ENCODE results near the gene CUL5.
A peak's percentile ranks its signal among the peaks of the same experiment; 100 is the strongest.
"Not testable (repeated sequence)": the region's sequence is repeated elsewhere in the genome, so short reads cannot be mapped to it uniquely, and the experiment has no call there.

Gene CUL5

DNA sequence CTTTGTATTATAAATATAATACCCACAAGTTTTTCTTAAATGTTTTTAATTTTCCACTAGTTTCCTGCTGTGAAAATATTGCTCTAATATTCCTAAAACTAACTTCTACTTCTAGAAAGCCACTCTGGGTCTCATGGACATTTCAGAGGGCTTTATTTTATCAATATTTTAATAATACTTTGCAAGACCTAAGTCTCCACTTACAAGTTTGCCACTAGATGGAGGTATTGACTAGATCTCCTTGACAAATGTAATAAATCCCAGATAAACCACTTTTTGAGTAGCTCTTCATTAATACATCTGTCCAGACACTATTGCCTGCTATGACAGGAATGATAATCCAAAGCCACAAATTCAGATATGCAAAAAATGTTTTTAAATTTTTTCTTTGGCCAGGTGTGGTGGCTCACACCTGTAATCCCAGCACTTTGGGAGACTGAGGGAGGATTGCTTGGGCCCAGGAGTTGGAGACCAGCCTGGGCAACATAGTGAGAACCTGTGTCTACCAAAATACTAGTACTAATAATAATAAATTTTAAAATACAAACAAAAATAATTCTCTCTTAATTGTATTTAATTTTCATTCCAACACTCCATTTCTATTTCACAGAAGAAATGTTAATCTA is 109.2 kb downstream of the CUL5 start:
- no peak for DNase-seq

DNA sequence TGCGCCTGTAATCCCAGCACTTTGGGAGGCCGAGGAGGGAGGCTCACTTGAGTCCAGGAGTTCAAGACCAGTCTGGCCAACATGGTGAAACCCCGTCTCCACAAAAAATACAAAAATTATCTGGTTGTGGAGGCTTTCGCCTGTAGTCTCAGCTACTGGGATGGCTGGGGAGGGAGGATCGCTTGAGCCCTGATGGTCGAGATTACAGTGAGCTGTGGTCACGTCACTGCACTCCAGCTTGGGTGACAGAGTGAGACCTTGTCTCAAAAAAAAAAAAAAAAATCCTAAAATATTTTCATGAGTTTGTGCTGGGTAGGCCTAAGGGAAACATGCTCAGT is 112.2 kb downstream of the CUL5 start:
- DNase-seq = not testable (repeated sequence)

DNA sequence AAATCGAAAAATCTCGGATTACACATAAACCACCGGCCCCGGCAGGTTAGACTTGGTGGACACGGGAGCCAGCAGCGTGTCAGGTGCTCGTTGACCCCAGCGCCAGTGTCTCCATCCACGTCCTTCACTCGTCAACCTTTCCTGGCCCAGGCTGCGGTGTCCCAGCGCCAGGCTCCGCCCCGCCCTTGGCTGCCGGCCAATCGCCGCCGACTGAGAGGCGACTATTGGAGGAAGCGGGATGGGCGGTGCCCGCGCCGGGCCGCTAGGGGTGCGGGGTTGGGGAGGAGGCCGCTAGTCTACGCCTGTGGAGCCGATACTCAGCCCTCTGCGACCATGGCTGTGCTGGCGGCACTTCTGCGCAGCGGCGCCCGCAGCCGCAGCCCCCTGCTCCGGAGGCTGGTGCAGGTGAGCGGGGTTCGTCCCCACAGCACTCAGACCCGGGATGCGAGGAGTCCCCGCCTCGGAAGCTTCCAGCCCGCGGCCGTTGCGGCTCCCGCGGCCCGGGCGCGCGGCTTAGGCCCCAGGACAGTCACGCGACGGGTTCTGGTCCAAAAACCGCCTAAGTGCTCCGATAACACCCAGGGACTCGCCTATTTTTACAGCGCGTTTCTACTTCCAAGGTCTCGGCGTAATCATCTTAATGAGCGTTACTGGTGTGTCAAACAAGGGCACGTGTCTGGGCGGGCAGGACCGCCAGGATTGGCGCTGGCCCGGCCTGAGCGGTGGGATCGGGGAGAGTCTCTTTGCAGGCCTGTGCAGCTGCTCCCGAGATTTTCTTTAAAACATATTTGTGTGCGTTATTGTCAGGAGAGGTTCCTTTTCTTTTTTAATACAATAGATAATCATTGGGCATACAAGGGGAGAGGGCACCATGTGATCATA is 112.8 kb downstream of the CUL5 start, which contains the start of gene ACAT1:
Gene ACAT1 (plus strand): TSS at position 294 of the 882 bp plus-strand sequence. CDS start 40 bp downstream, at position 334.
- peak; percentile 91 for DNase-seq

DNA sequence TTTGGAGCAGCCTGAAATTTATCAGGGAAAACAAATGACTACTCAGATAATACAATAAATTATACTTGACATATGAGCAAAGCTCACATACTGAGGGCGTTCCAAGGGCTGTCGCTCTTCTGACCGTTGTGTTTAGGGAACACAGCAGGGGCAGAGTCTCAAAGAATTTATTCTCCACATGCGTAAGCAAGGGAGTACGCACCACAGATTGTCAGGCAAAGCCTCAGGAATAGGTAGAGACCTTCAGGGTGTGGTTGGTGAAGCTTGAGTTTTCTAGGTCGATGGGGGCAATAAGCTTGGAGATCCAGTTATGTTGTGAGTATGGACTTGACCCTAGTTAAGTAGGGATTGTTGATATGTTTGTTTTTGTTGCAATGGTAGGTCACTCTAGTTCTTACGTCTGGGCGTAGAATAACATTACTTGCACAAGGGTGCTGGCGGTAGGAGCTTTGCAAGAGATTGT is 113.5 kb downstream of the CUL5 start:
- no peak for DNase-seq

DNA sequence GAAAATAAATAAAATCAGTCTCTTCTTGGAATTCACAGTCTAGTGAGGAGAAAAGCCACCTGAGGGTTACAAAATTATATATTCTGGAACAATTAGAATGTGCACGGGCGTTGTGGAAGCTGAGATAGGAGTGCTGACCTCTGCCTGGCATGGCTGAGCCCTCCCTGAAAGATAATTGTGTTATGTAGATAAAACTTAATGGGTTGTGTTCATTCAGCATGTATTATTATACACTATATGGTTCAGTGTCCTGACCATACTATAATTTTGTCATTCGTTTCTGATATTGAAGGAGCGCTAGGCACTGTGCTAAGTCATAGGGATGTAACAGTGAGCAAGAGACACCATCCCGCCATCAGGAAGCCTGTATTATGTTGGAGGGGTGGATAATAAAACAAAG is 116.4 kb downstream of the CUL5 start:
- no peak for DNase-seq

DNA sequence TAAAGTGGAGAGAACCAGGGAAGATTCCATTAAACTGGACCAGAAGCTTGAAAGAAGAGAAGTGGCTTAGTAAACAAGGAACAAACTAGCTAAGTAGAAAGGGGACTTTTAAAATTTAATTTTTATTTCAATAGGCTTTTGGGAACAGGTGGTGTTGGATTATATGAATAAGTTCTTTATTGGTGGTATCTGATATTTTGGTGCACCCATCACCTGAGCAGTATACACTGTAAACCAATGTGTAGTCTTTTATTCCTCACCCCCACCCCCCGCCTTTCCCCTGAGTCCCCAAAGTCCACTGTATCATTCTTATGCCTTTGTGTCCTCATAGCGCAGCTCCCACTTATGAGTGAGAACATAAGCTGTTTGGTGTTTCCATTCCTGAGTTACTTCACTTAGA is 120.1 kb downstream of the CUL5 start:
- DNase-seq = no peak

DNA sequence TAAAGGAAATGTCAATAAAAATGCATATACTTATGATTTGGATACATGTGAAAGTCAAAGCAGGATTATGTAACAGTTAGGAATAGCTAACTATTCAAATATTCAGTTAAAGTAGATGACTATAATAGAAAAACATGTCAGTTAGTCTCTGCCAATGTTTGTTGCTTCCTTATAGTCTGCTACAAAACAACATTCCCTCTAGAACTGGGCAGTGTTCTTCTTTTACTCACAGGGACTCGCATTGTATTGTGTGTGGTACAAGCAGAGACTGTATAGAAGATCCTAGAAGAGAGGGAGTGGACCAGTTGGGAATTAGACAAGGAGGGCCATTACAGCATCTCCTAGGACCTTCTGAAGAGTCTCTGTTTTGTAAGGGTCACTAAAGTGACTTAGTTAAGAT is 123.3 kb downstream of the CUL5 start:
- no peak for DNase-seq

DNA sequence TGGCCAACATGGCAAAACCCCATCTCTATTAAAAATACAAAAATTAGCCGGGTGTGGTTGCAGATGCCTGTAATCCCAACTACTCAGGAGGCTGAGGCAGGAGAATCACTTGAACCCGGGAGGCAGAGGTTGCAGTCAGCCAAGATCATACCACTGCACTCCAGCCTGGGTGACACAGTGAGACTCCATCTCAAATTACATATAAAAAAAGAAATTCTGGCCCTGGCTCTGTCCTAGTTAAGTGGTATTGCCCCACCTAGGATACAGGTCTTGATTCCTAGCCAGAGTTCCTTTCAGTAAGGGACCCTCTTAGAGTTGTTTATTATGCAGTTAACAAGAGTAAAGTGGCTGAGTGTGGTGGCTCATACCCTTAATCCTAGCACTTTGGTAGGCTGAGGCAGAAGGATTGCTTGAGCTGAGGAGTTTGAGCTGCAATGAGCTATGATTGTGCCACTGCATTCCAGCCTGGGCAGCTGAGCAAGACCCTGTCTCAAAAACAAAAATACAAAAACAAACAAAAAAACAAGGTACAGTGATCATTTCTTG is 124.4 kb downstream of the CUL5 start:
- not testable (repeated sequence) for DNase-seq

DNA sequence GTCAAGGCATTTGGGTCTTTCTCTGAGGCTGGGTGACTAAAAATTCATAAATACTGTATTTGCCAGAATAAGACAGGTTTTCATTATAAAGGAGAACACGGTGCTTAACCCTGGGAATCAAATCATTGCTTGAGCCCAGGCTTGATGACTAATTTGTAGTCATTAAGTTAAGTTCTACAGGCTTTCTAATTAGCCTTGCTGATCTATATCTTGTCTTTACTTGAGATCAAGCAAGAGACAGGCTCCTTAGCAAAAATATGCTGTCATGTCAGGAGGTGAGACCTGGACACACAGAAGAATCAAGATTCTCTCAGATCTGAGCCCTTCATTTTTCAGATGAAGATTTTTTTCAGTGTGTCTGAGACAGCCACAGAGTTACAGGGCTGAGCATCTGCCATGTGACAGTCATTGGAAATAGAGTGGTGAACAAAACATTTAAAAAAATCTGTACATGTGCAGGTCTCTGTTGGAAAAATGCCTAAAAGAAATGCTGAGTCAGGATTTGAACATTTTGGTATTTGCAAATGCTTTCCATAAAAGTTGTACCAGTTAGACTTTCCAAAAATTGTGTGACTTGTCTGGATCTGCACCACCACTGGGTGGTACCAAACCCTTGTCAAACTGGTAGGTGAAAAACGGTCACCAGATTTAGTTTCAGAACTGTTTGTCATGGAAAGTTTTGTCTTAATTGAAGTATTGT is 127.3 kb downstream of the CUL5 start:
- DNase-seq = no peak

DNA sequence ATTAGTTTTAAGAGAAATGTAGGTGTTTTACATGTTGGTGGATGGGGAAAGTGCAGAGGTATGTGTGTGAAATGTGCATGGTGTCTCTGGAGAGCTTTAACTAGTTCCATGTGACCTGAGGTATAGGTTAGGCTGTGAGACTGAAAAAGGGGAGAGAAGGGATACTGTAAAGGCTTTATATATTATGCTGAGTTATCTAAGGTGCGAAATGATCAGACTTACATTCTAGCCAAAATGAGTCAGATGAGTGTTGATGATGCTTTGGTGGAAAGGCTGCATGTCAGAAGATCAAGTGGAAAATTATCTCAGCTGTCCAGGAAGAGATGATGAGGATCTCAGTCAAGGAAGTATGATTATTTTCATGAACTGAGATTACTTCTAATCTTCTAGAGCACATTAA is 128.5 kb downstream of the CUL5 start:
- no peak for DNase-seq

DNA sequence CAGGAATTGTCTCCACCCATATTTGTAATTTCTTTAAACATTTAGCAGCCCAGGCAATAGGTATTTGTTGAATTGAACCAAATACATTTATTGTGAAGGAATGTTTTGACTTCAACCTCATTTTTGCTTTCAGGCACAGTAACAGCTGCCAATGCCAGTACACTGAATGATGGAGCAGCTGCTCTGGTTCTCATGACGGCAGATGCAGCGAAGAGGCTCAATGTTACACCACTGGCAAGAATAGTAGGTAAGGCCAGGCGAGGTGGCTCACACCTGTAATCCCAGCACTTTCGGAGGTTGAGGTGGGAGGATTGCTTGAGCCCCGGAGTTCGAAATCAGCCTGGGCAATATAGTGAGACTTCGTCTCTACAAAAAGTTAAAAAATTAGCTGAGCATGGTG is 133.6 kb downstream of the CUL5 start:
- no peak for DNase-seq

DNA sequence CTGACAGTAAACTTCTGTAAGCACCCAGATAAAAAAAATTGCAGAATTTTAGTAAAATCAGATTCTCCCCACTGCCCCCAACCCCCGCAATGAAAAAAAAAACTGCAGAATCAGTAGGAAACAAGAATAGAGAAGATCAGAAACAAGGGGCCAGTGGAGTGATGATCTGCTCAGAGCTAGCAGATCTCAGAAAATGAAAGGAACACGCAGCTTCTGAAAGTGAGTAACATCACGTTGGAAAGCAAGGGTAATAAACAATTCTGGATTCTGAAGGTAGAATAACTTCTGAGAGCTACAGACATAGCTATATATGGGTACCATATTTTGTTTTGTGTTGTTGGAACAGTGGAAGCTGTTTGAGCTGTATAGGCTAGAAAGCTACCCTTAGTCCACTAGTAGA is 135.9 kb downstream of the CUL5 start:
- DNase-seq = no peak

DNA sequence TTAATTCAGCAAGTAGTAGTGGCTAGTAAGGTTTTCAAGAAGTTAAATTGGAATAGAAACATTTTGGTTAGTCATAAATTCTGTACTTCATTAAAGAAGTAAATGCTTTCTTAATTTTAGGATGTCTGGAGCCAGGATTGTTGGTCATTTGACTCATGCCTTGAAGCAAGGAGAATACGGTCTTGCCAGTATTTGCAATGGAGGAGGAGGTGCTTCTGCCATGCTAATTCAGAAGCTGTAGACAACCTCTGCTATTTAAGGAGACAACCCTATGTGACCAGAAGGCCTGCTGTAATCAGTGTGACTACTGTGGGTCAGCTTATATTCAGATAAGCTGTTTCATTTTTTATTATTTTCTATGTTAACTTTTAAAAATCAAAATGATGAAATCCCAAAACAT is 138.5 kb downstream of the CUL5 start:
- no peak for DNase-seq

DNA sequence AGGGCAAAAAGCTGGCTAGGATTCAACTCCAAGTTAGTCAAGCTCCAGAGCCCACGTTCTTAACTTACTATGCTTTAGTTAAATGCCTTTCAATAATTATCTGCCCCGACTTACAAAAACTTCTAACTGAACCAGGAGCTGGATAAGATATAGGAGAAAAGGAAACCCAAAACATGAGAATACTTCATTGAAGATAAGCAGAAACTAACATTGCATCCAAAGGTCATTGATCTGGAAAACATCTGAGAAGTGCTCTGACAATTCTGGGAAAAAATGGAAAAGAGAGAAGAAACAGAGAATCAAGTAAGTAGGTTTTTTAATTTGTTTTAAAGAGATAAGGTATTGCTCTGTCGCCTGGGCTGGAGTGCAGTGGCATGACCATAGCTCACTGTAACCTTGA is 139.9 kb downstream of the CUL5 start:
- no peak for DNase-seq

DNA sequence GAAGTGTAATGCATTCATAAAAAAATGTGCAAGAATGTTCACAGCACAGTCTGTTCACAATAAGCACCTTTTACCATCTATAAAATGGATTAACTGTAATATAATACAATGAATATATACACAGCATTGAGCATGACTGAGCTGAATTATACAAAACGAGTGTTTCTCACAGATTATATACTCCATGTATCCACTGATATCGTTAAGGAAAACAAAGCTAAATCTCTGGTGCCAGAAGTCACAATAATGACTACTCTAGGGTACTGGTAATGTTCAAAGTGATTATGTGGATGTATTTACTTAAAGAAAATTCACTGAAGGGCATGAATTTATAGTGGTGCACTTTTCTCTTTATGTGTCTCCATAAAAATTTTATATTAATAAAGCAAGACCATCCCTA is 145.9 kb downstream of the CUL5 start:
- no peak for DNase-seq

All from NCI-H2171 (cell line).